ENCODE measurements around the gene FBLN2.

Gene FBLN2

GRCh38 chr3:13583251-13584180 is 34.6 kb downstream of the FBLN2 start:
- no peak for FAIRE-seq

- FAIRE-seq, result no peak
These were observed 35.5 kb downstream of the FBLN2 start for GRCh38 chr3:13584427-13584891.

GRCh38 chr3:13584901-13585300 is 36.0 kb downstream of the FBLN2 start:
- FAIRE-seq, result no peak

GRCh38 chr3:13587442-13587841 is 38.5 kb downstream of the FBLN2 start:
- no peak for FAIRE-seq

- no peak for FAIRE-seq
These were observed 39.3 kb downstream of the FBLN2 start for GRCh38 chr3:13588221-13588701.

GRCh38 chr3:13588993-13589392 is 40.1 kb downstream of the FBLN2 start:
- no peak for FAIRE-seq

- FAIRE-seq, result no peak
These were observed 42.1 kb downstream of the FBLN2 start for GRCh38 chr3:13590841-13591520.

GRCh38 chr3:13593615-13594014 is 44.7 kb downstream of the FBLN2 start:
- FAIRE-seq, result no peak

- FAIRE-seq, result no peak
These were observed 45.2 kb downstream of the FBLN2 start for GRCh38 chr3:13594146-13594545.

- FAIRE-seq, result no peak
These were observed 46.1 kb downstream of the FBLN2 start for GRCh38 chr3:13594991-13595421.

GRCh38 chr3:13595485-13595884 is 46.6 kb downstream of the FBLN2 start:
- no peak for FAIRE-seq

GRCh38 chr3:13596426-13597205 is 47.7 kb downstream of the FBLN2 start:
- no peak for FAIRE-seq

- no peak for FAIRE-seq
These were observed 48.7 kb downstream of the FBLN2 start for GRCh38 chr3:13597661-13598060.

- no peak for FAIRE-seq
These were observed 49.3 kb downstream of the FBLN2 start for GRCh38 chr3:13598201-13598600.

- no peak for FAIRE-seq
These were observed 50.3 kb downstream of the FBLN2 start for GRCh38 chr3:13598926-13599886.

GRCh38 chr3:13599887-13600450 is 51.0 kb downstream of the FBLN2 start:
- FAIRE-seq, result no peak

- FAIRE-seq, result no peak
These were observed 52.2 kb downstream of the FBLN2 start for GRCh38 chr3:13600950-13601691.

GRCh38 chr3:13601692-13602080 is 52.8 kb downstream of the FBLN2 start:
- no peak for FAIRE-seq

GRCh38 chr3:13605555-13605954 is 56.6 kb downstream of the FBLN2 start:
- FAIRE-seq, result no peak

- FAIRE-seq, result no peak
These were observed 59.1 kb downstream of the FBLN2 start for GRCh38 chr3:13607821-13608597.

Measured in colon (tissue), 2 donors.